Osteocyte (in vitro differentiated cells): Measurements from ENCODE around the gene FXR2. TPM values are rescaled to one million over a fixed set of nuclear protein-coding genes. Genes with fewer than 3 reads are reported as not detected.

Experiments
- DNase-seq: peaks from one replicate; pipeline ENCODE4 v3.0.0; 2021; ENCODE audit warnings: mixed read lengths; ENCODE audit not compliant: unreplicated experiment; ENCODE audit errors: extremely low spot score
- H3K27ac Mint-ChIP-seq: one replicate; pipeline ENCODE4 v1.8.0; 2021; ENCODE audit warnings: mild to moderate bottlenecking, mixed read lengths; ENCODE audit not compliant: unreplicated experiment
- H3K27me3 Mint-ChIP-seq: one replicate; pipeline ENCODE4 v1.8.0; 2021; ENCODE audit warnings: mixed read lengths; ENCODE audit not compliant: unreplicated experiment
- H3K36me3 Mint-ChIP-seq: one replicate; pipeline ENCODE4 v1.8.0; 2021; ENCODE audit warnings: mixed read lengths; ENCODE audit not compliant: unreplicated experiment
- H3K4me1 Mint-ChIP-seq: one replicate; pipeline ENCODE4 v1.8.0; 2021; ENCODE audit warnings: mixed read lengths; ENCODE audit not compliant: unreplicated experiment
- H3K4me3 Mint-ChIP-seq: one replicate; pipeline ENCODE4 v1.8.0; 2021; ENCODE audit warnings: mild to moderate bottlenecking, moderate library complexity, mixed read lengths; ENCODE audit not compliant: unreplicated experiment
- H3K9me3 Mint-ChIP-seq: one replicate; pipeline ENCODE4 v1.8.0; 2021; ENCODE audit warnings: mixed read lengths; ENCODE audit not compliant: unreplicated experiment
- CTCF ChIP-seq: fragments of 200-600 bp; sonication (generic); IDR thresholded peaks from 2 replicates; pipeline ENCODE4 v1.5.0; 2021; ENCODE audit warnings: antibody characterized with exemption, mild to moderate bottlenecking, moderate library complexity
- total RNA-seq: library from RNA; stranded (reverse); gene quantifications from 2 replicates; pipeline ENCODE4 v1.2.1, GENCODE V29; 2021

The FXR2 gene
- total RNA-seq, 1 donor from 2014 or later = 50.7 TPM

GRCh38 chr17:7573324-7574080, 41.2 kb downstream of the FXR2 start:
- Mint-ChIP-seq H3K27ac (peak overlapping the region; percentile 98), H3K27me3 (no peaks in the 10 kb centered on the region), H3K4me1 (peaks cover 42% of the 10 kb centered on the region), H3K36me3 (peaks cover 50% of the 10 kb centered on the region), H3K9me3 (no peaks in the 10 kb centered on the region), H3K4me3 (peak overlapping the region; percentile 96)
- peak; percentile 93 for DNase-seq
- TF ChIP-seq CTCF = no peak

GRCh38 chr17:7572588-7573323, 41.9 kb downstream of the FXR2 start:
- Mint-ChIP-seq H3K9me3 (no peaks in the 10 kb centered on the region), H3K27ac (peak overlapping the region; percentile 98), H3K36me3 (peaks cover 43% of the 10 kb centered on the region), H3K4me1 (peaks cover 37% of the 10 kb centered on the region), H3K4me3 (peak overlapping the region; percentile 96), H3K27me3 (no peaks in the 10 kb centered on the region)
- peak; percentile 100 for DNase-seq
- no peak for TF ChIP-seq CTCF

GRCh38 chr17:7572338-7572587, 42.4 kb downstream of the FXR2 start:
- no peak for DNase-seq
- no peak for TF ChIP-seq CTCF
- Mint-ChIP-seq H3K27me3 (no peaks in the 10 kb centered on the region), H3K9me3 (no peaks in the 10 kb centered on the region), H3K27ac (peak overlapping the region; percentile 94), H3K36me3 (peaks cover 43% of the 10 kb centered on the region), H3K4me3 (peak overlapping the region; percentile 96), H3K4me1 (peaks cover 37% of the 10 kb centered on the region)

GRCh38 chr17:7570351-7570750, 44.3 kb downstream of the FXR2 start:
- Mint-ChIP-seq H3K36me3 (peaks cover 29% of the 10 kb centered on the region), H3K27me3 (no peaks in the 10 kb centered on the region), H3K9me3 (no peaks in the 10 kb centered on the region), H3K27ac (peak overlapping the region; percentile 12), H3K4me1 (peaks cover 26% of the 10 kb centered on the region), H3K4me3 (no peak overlapping the region)
- no peak for DNase-seq
- no peak for TF ChIP-seq CTCF

- no peak for DNase-seq
- Mint-ChIP-seq H3K4me3 (no peak overlapping the region), H3K27me3 (no peaks in the 10 kb centered on the region), H3K4me1 (peaks cover 21% of the 10 kb centered on the region), H3K9me3 (no peaks in the 10 kb centered on the region), H3K27ac (no peak overlapping the region), H3K36me3 (peaks cover 23% of the 10 kb centered on the region)
- no peak for TF ChIP-seq CTCF
Observed at GRCh38 chr17:7569571-7569970, 45.1 kb downstream of the FXR2 start.
